Gastroesophageal sphincter (tissue), 4 donors: ENCODE results near the gene FBXO11. TPM values are rescaled to one million over a fixed set of nuclear protein-coding genes. Genes with fewer than 3 reads are reported as not detected.

ENCODE experiments used
- ATAC-seq: fragments of 150-250 bp; one replicate; pipeline ENCODE4 v1.9.1; 2016; ENCODE audit warnings: mild to moderate bottlenecking, moderate library complexity
- H3K27ac ChIP-seq, 4 donors: fragments of 200-600 bp; sonication (generic) in 3 of 4; 1 replicate in 3 of 4; 2 replicates in 1 of 4; pipeline ENCODE4 v1.5.1; 2016 to 2019
- H3K27me3 ChIP-seq: fragments of 200-600 bp; sonication (generic); one replicate; pipeline ENCODE4 v1.5.1; 2019
- H3K36me3 ChIP-seq, 2 donors: fragments of 200-600 bp; sonication (generic); one replicate each; pipeline ENCODE4 v1.5.1; 2019; ENCODE audit warnings: control low read depth in 1 of 2
- H3K4me1 ChIP-seq, 3 donors: fragments of 200-600 bp; sonication (generic); 1 replicate in 2 of 3; 2 replicates in 1 of 3; pipeline ENCODE4 v1.5.1; 2016 to 2019; ENCODE audit warnings: control low read depth in 2 of 3
- H3K4me3 ChIP-seq, 2 donors: fragments of 200-600 bp; sonication (generic); one replicate each; pipeline ENCODE4 v1.5.1; 2019; ENCODE audit warnings: mild to moderate bottlenecking in 1 of 2, moderate library complexity in 1 of 2
- H3K9me3 ChIP-seq, 3 donors: fragments of 200-600 bp; sonication (generic); one replicate each; pipeline ENCODE4 v1.5.1; 2017 to 2019; ENCODE audit warnings: control low read depth in 2 of 3
- CTCF ChIP-seq, 4 experiments: fragments of 200-600 bp in 2 of 4; fragments of 450-650 bp in 2 of 4; sonication (generic) in 1 of 4; IDR thresholded peaks; one replicate each; pipeline ENCODE4 v1.5.1; 2017 to 2019; ENCODE audit warnings: antibody characterized with exemption in 4 of 4, mild to moderate bottlenecking in 2 of 4, moderate library complexity in 2 of 4
- EP300 ChIP-seq: sonication (generic); formaldehyde crosslinking; IDR thresholded peaks from one replicate; pipeline ENCODE4 v1.6.1; 2017; ENCODE audit warnings: antibody characterized with exemption, mild to moderate bottlenecking
- POLR2A ChIP-seq, 2 donors: fragments of 450-650 bp; IDR thresholded peaks; one replicate each; pipeline ENCODE4 v1.6.1; 2017; ENCODE audit warnings: antibody characterized with exemption in 2 of 2, mild to moderate bottlenecking in 2 of 2, moderate library complexity in 1 of 2
- POLR2AphosphoS5 ChIP-seq: sonication (generic); formaldehyde crosslinking; IDR thresholded peaks from one replicate; pipeline ENCODE4 v1.6.1; 2017; ENCODE audit warnings: antibody characterized with exemption
- WGBS, 2 donors: methylation state at CpG; one replicate each; pipeline ENCODE4 v1.1.5; 2018; ENCODE audit warnings: low coverage in 1 of 2; 5-methylcytosine and 5-hydroxymethylcytosine counted together
- total RNA-seq, 4 donors: library from RNA; depleted of rRNA; stranded (reverse); fragments of >200 nt; gene quantifications; one replicate each; pipeline ENCODE4 v1.1.0, GENCODE V29; 2016

Gene FBXO11
- 10 to 100 TPM; 39.7 to 59.5 (median 50.8) TPM for total RNA-seq

DNA sequence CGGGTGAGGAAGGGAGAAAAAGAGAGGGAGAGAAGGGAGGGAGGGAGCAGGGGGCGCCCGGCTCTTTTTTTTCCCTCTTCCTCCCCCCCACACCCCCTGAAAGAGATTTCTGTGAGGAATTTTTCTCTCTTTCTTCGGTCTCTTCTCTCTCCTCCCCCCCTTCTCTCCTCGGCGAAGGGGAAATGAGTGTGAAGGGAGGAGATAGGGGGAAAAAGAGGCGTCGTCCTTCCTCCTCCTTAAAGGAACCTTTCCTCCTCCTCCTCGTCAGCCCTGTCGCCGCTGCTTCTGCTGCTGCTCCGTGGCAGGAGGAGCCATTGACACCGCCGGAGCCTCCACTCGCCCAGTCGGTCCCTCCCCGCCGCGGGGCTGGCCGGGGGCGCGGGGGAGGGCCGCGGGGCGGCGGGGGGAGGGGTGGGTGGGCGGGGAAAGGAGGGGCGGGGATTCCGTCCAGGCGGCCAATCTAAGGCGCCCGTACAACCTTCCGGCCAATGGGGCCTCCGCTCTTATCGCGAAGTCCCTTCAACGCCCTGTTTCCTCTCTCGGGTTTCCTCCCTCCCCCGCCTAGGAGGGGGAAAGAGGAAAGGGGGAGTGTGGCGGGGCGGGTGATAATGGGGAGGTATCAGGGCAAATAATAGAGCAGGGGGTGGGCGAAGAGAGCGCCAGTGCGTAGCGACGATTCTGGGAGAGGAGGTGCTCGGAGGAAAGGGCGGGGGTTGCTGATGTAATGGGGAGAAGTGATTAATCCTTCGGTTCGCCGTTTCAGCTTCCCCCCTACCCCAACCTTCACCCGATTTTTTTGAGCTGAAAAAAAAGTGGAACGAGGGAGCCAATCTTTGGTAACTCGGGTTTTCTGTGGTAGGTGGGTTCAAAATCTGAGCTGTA, at the start of gene FBXO11:
FBXO11 (minus strand) TSS at position 342 of the 882 bp plus-strand sequence. CDS start 778 bp downstream, outside the sequence.
- H3K4me1 ChIP-seq, result peaks cover 0 to 35% (median 5%) of the 10 kb centered on the region in 3 donors
- H3K9me3 ChIP-seq, result no peaks in the 10 kb centered on the region
- 0 to 1% methylated on average over 5 to 17 of the region's 54 CpGs for WGBS, 2 donors
- no peaks in the 10 kb centered on the region for H3K27me3 ChIP-seq
- peak within 1 kb of the TSS; percentile 87 to 89 for H3K4me3 ChIP-seq
- peak; percentile 95 for ATAC-seq
- H3K36me3 ChIP-seq, result no peaks in the 10 kb centered on the region
- TF ChIP-seq EP300 (no peak), POLR2AphosphoS5 (peak; percentile 80), CTCF (IDR thresholded peaks at IDR 0.05) (peak in 3 of 4 experiments; percentile 71 to 76 (median 71)), POLR2A (IDR thresholded peaks at IDR 0.05) (peak; percentile 69 to 76)
- peak within 1 kb of the TSS; percentile 92 to 100 (median 98) for H3K27ac ChIP-seq

- H3K27ac ChIP-seq, result no peak overlapping the region
- no peaks in the 10 kb centered on the region for H3K4me1 ChIP-seq
- WGBS, 2 donors, result 50 to 56% methylated on average over 1 of the region's 2 CpGs
- no peaks in the 10 kb centered on the region for H3K27me3 ChIP-seq
- no peak for TF ChIP-seq EP300
- TF ChIP-seq POLR2AphosphoS5, result no peak
- TF ChIP-seq CTCF (IDR thresholded peaks at IDR 0.05), result no peak
- no peak for TF ChIP-seq POLR2A (IDR thresholded peaks at IDR 0.05)
- no peak overlapping the region for H3K4me3 ChIP-seq
- H3K9me3 ChIP-seq, result no peaks in the 10 kb centered on the region
- no peak for ATAC-seq
- no peaks in the 10 kb centered on the region for H3K36me3 ChIP-seq
These were observed 44.3 kb upstream of the FBXO11 start for GRCh38 chr2:47950340-47951301.

- no peak overlapping the region for H3K4me3 ChIP-seq
- peak; percentile 77 for ATAC-seq
- WGBS, 2 donors, result 67 to 85% methylated on average over 3 to 5 of the region's 5 CpGs
These were observed 40.3 kb upstream of the FBXO11 start for GRCh38 chr2:47946593-47946992.

More at GRCh38 chr2:47946593-47946992, 40.3 kb upstream of the FBXO11 start:
- no peak for TF ChIP-seq CTCF (IDR thresholded peaks at IDR 0.05)
- no peak for TF ChIP-seq POLR2AphosphoS5
- no peak for TF ChIP-seq POLR2A (IDR thresholded peaks at IDR 0.05)
- TF ChIP-seq EP300, result no peak
- H3K36me3 ChIP-seq, result no peaks in the 10 kb centered on the region
- H3K9me3 ChIP-seq, result no peaks in the 10 kb centered on the region
- H3K27me3 ChIP-seq, result no peaks in the 10 kb centered on the region
- no peaks in the 10 kb centered on the region for H3K4me1 ChIP-seq
- no peak overlapping the region for H3K27ac ChIP-seq
